IMR-90 (cell line): ENCODE data around the gene PCDH12.

ENCODE experiments used
- CEBPB ChIP-seq: IDR thresholded peaks from 2 replicates; pipeline ENCODE4 v1.6.1; 2012; ENCODE audit warnings: low read depth, low read length, improper control_type of control experiment
- CHD1 ChIP-seq: IDR thresholded peaks from 2 replicates; pipeline ENCODE4 v1.6.1; 2012; ENCODE audit warnings: low read depth, low read length, improper control_type of control experiment
- FOS ChIP-seq: fragments of 150-350 bp; IDR thresholded peaks from 2 replicates; pipeline ENCODE4 v1.6.1; 2016; ENCODE audit warnings: low read depth, low read length
- MAFK ChIP-seq: IDR thresholded peaks from 2 replicates; pipeline ENCODE4 v1.6.1; 2012; ENCODE audit warnings: low read depth, low read length, improper control_type of control experiment
- MAZ ChIP-seq: IDR thresholded peaks from 2 replicates; pipeline ENCODE4 v1.6.1; 2012; ENCODE audit warnings: low read depth, mild to moderate bottlenecking, low read length, improper control_type of control experiment, moderate library complexity, borderline replicate concordance
- MXI1 ChIP-seq: IDR thresholded peaks from 2 replicates; pipeline ENCODE4 v1.6.1; 2012; ENCODE audit warnings: low read depth, mild to moderate bottlenecking, low read length, moderate library complexity, borderline replicate concordance
- POLR2A ChIP-seq: IDR thresholded peaks from 2 replicates; pipeline ENCODE4 v1.6.1; 2012; ENCODE audit warnings: mild to moderate bottlenecking, low read depth, low read length
- RCOR1 ChIP-seq: IDR thresholded peaks from 2 replicates; pipeline ENCODE4 v1.6.1; 2012; ENCODE audit warnings: mild to moderate bottlenecking, low read length, improper control_type of control experiment; ENCODE audit not compliant: insufficient replicate concordance
- RFX5 ChIP-seq: IDR thresholded peaks from 2 replicates; pipeline ENCODE4 v1.8.0; 2012; ENCODE audit warnings: low read depth, mild to moderate bottlenecking, low read length, moderate library complexity
- SMC3 ChIP-seq: fragments of 150-350 bp; IDR thresholded peaks from 2 replicates; pipeline ENCODE4 v1.6.1; 2016; ENCODE audit warnings: low read depth, mild to moderate bottlenecking, antibody characterized with exemption, low read length, moderate library complexity
- TF ChIP-seq, protein P1 (sequence below): conservative IDR thresholded peaks from 2 replicates; pipeline ENCODE4 v1.5.1; 2012; ENCODE audit warnings: mild to moderate bottlenecking, low read depth, low read length, improper control_type of control experiment
- TF ChIP-seq, protein P2 (sequence below): fragments of 150-350 bp; IDR thresholded peaks from 2 replicates; pipeline ENCODE4 v1.6.1; 2017; ENCODE audit warnings: mild to moderate bottlenecking, antibody characterized with exemption, low read length, low read depth
- TF ChIP-seq, protein P3 (sequence below): fragments of 150-350 bp; IDR thresholded peaks from 2 replicates; pipeline ENCODE4 v1.6.1; 2016; ENCODE audit warnings: low read depth, mild to moderate bottlenecking, low read length, moderate library complexity, borderline replicate concordance

DNA sequence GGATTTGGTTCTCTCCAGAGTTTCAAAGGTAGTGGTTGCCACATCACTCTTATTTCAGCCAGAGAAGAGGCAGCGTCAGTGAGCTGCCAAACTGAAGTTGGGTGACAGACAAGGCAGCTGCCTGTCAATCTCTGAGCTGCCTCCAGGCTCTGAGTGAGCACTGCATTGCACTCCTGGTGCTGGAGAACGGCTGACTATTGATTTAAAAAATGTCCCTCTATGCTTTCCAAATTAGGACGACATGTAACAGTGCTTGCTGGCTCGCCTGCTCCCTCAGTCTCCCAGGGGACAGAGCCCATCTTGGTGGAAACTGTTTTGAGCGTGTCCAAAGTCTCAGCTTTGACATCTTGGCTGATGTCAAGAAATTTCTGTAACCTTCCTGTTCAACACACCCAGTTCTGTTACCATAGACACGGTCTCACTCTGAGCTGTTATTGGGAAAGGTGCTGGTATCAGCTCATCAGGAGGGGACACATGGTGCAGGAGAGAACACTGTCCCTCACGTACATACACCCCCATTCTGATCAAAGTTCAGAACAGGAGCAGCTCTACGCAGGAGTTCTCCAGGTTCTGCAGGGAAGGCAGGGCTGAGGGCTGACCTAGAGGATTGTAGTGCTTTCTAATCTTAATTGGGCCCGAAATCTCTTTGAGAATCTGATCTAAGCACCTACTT is 15.7 kb downstream of the PCDH12 start:
- TF ChIP-seq, protein P1, sequence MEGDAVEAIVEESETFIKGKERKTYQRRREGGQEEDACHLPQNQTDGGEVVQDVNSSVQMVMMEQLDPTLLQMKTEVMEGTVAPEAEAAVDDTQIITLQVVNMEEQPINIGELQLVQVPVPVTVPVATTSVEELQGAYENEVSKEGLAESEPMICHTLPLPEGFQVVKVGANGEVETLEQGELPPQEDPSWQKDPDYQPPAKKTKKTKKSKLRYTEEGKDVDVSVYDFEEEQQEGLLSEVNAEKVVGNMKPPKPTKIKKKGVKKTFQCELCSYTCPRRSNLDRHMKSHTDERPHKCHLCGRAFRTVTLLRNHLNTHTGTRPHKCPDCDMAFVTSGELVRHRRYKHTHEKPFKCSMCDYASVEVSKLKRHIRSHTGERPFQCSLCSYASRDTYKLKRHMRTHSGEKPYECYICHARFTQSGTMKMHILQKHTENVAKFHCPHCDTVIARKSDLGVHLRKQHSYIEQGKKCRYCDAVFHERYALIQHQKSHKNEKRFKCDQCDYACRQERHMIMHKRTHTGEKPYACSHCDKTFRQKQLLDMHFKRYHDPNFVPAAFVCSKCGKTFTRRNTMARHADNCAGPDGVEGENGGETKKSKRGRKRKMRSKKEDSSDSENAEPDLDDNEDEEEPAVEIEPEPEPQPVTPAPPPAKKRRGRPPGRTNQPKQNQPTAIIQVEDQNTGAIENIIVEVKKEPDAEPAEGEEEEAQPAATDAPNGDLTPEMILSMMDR, result no peak
- TF ChIP-seq POLR2A, result no peak
- no peak for TF ChIP-seq FOS
- TF ChIP-seq SMC3, result no peak
- TF ChIP-seq MAZ, result no peak
- TF ChIP-seq CEBPB, result no peak
- TF ChIP-seq MXI1, result no peak
- TF ChIP-seq MAFK, result no peak
- TF ChIP-seq RCOR1, result no peak
- TF ChIP-seq CHD1, result no peak
- TF ChIP-seq, protein P2, sequence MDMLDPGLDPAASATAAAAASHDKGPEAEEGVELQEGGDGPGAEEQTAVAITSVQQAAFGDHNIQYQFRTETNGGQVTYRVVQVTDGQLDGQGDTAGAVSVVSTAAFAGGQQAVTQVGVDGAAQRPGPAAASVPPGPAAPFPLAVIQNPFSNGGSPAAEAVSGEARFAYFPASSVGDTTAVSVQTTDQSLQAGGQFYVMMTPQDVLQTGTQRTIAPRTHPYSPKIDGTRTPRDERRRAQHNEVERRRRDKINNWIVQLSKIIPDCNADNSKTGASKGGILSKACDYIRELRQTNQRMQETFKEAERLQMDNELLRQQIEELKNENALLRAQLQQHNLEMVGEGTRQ, result no peak
- TF ChIP-seq, protein P3, sequence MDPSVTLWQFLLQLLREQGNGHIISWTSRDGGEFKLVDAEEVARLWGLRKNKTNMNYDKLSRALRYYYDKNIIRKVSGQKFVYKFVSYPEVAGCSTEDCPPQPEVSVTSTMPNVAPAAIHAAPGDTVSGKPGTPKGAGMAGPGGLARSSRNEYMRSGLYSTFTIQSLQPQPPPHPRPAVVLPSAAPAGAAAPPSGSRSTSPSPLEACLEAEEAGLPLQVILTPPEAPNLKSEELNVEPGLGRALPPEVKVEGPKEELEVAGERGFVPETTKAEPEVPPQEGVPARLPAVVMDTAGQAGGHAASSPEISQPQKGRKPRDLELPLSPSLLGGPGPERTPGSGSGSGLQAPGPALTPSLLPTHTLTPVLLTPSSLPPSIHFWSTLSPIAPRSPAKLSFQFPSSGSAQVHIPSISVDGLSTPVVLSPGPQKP, result no peak
- TF ChIP-seq RFX5, result no peak
